ENCODE measurements around the gene SH3RF3. TPM values are rescaled to one million over a fixed set of nuclear protein-coding genes. Genes with fewer than 3 reads are reported as not detected.

SH3RF3 gene
- total RNA-seq, 1 donor from 2014 or later, result 59.5 TPM

DNA sequence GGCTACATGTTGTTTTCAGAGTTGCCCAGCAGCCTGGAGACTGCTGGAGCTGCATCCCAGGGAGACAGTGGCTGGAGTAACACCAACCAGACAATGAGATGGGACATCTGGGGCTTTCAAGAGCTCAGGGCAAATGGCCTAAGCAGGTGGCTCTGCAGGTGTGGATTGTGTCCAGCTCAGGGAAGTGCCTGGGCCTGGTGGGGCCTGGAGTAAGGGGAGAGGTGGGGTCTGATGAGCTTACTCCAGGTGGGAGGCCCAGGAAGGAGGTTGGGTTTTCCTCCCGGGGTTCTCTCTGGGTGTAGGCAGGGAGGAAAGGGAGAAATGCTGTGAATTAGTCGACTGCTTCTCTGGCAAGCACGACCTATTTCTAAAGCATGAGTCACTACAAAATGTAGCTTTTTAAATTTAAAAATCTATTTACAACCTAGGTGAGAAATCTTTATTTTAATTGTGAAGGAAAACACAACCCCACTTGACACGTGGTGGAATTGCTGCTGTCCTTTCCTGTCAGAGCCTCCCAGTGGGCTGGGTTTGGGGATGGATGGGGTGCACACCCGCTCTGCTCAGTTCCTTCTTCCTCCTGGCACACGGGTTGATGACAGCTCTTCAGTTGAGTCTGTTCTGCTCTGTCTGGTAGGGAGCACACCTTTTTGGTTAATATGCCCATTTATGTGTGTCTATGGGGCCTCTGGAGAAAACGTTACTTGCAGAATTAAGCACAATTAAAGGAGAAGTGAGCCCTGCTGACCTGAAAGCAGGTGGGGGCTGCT, 81.6 kb downstream of the SH3RF3 start:
- TF ChIP-seq, protein P1, sequence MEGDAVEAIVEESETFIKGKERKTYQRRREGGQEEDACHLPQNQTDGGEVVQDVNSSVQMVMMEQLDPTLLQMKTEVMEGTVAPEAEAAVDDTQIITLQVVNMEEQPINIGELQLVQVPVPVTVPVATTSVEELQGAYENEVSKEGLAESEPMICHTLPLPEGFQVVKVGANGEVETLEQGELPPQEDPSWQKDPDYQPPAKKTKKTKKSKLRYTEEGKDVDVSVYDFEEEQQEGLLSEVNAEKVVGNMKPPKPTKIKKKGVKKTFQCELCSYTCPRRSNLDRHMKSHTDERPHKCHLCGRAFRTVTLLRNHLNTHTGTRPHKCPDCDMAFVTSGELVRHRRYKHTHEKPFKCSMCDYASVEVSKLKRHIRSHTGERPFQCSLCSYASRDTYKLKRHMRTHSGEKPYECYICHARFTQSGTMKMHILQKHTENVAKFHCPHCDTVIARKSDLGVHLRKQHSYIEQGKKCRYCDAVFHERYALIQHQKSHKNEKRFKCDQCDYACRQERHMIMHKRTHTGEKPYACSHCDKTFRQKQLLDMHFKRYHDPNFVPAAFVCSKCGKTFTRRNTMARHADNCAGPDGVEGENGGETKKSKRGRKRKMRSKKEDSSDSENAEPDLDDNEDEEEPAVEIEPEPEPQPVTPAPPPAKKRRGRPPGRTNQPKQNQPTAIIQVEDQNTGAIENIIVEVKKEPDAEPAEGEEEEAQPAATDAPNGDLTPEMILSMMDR (IDR thresholded peaks at IDR 0.05), result no peak
- H3K4me3 Mint-ChIP-seq (ENCODE audit: unreplicated experiment), result peak overlapping the region; percentile 3
- peak overlapping the region; percentile 83 for H3K27ac Mint-ChIP-seq (ENCODE audit: unreplicated experiment)
- H3K9me3 Mint-ChIP-seq (ENCODE audit: low read depth), result no peaks in the 10 kb centered on the region
- peaks cover 87% of the 10 kb centered on the region for H3K4me1 Mint-ChIP-seq (ENCODE audit: low read depth)
- peaks cover under 1% of the 10 kb centered on the region for H3K36me3 Mint-ChIP-seq (ENCODE audit: low read depth)
- no peaks in the 10 kb centered on the region for H3K27me3 Mint-ChIP-seq (ENCODE audit: low read depth)
- DNase-seq (ENCODE audit: low spot score), result no peak

GRCh38 chr2:109211315-109211714, 82.3 kb downstream of the SH3RF3 start:
- Mint-ChIP-seq H3K36me3 (ENCODE audit: low read depth) (peaks cover 4% of the 10 kb centered on the region), H3K27ac (ENCODE audit: unreplicated experiment) (peak overlapping the region; percentile 68), H3K4me3 (ENCODE audit: unreplicated experiment) (no peak overlapping the region), H3K4me1 (ENCODE audit: low read depth) (peaks cover 89% of the 10 kb centered on the region), H3K9me3 (ENCODE audit: low read depth) (no peaks in the 10 kb centered on the region), H3K27me3 (ENCODE audit: low read depth) (no peaks in the 10 kb centered on the region)
- no peak for DNase-seq (ENCODE audit: low spot score)
- TF ChIP-seq, protein P1 (IDR thresholded peaks at IDR 0.05), result no peak

DNA sequence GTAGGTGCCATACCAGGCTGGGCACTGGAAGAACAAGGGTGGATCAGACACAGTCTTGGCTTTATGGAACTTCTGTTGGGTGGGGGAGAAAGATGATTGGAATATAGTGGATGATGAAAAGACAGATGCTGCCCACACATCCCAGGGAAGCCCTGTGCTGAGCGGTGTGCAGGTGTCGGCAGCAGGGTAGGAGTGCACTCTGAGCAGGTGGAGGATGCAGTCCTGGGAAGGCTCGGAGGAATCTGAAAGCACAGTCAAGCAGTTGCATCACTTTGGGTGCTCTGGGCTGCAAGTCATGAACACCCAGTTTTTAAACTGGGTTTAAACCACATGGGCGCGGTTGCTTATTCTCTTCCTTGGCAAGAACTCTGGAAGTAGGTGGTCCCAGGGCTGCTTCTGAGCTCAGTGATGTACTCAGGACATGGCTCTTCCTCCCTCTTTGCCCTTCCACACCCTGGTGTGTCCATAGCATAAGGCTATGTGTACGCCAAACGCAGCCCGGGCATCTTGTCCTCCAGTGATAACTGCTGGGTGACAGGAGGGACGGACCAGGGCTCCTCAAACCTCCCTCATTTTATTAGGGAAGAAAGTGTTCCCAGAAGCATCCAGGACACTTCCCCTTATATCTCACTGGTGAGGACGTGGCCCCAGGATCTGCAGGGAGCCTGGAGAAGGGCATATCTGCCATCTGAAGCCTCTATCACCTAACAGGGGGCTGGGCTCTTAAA, 84.0 kb downstream of the SH3RF3 start:
- Mint-ChIP-seq H3K4me3 (ENCODE audit: unreplicated experiment) (no peak overlapping the region), H3K27me3 (ENCODE audit: low read depth) (no peaks in the 10 kb centered on the region), H3K36me3 (ENCODE audit: low read depth) (peaks cover 7% of the 10 kb centered on the region), H3K9me3 (ENCODE audit: low read depth) (no peaks in the 10 kb centered on the region), H3K27ac (ENCODE audit: unreplicated experiment) (no peak overlapping the region), H3K4me1 (ENCODE audit: low read depth) (peaks cover 94% of the 10 kb centered on the region)
- TF ChIP-seq, protein P1 (IDR thresholded peaks at IDR 0.05), result no peak
- no peak for DNase-seq (ENCODE audit: low spot score)

- H3K27ac Mint-ChIP-seq (ENCODE audit: unreplicated experiment), result peak overlapping the region; percentile 46
- H3K4me1 Mint-ChIP-seq (ENCODE audit: low read depth), result peaks cover 96% of the 10 kb centered on the region
- H3K27me3 Mint-ChIP-seq (ENCODE audit: low read depth), result no peaks in the 10 kb centered on the region
- H3K4me3 Mint-ChIP-seq (ENCODE audit: unreplicated experiment), result no peak overlapping the region
- TF ChIP-seq, protein P1 (IDR thresholded peaks at IDR 0.05), result no peak
- peaks cover 7% of the 10 kb centered on the region for H3K36me3 Mint-ChIP-seq (ENCODE audit: low read depth)
- no peaks in the 10 kb centered on the region for H3K9me3 Mint-ChIP-seq (ENCODE audit: low read depth)
- DNase-seq (ENCODE audit: low spot score), result no peak
Measured at GRCh38 chr2:109213646-109214433, 84.8 kb downstream of the SH3RF3 start.

All from chondrocyte (in vitro differentiated cells).